ENCODE measurements around the gene MALT1. TPM values are rescaled to one million over a fixed set of nuclear protein-coding genes. Genes with fewer than 3 reads are reported as not detected.

MALT1 gene
- total RNA-seq, 1 experiment from 2014 or later, result 34.0 TPM

DNA sequence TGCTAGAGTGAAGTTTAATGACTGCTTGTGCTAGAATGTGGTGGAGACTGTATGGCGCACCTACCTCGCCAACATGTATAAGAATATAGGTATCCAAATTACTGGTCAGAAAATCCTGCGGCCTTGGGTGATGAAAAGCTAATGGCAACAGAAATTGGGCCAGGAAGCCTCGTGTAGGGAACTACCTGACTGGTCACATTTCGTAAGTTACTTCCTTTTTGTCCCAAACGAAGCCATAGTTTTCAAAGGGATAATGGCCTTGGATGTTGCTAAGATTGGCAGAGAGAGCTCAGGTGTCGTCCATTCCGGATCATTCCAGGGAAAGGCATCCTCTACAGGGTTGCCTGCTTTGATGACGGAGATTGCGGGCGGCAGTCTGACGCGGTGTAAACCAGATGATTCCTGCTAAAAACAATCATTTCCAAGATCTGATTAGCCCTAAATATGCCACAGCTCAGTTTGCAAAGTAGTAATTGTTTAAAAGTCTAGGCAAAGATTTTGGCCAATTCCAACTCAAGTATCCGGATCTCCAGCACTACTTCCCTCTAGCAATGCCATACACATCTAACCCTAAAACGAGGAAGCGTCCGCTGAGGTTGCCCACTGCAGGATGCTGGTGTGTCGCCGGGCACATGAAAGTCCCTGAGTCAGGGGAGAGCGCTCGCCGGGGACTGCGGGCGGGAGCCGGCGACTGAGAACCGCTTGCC, 708 bp upstream of the MALT1 start:
- in situ Hi-C loops (cut with HindIII; ENCODE audit: low pct_unique_long_range_greater_than_20kb, low sequenced_read_pairs) (no loop called here), intact Hi-C loops (cut with micrococcal nuclease; ENCODE audit: unreplicated experiment) (loop anchor here (5.0 kb wide), 1 partner anchor 143 kb away; no protein-coding TSS in a partner anchor)
- Histone ChIP-seq H3K9me3 (ENCODE audit: control insufficient read depth, insufficient read depth, low read depth, low read length) (no peaks in the 10 kb centered on the region), H3K27me3 (ENCODE audit: control insufficient read depth, insufficient read depth, low read length) (no peaks in the 10 kb centered on the region), H3K27ac (ENCODE audit: low read length) (peak overlapping the region; percentile 85), H3K4me1 (ENCODE audit: control insufficient read depth, insufficient read depth, low read length) (peaks cover 27% of the 10 kb centered on the region), H3K4me3 (ENCODE audit: low read depth in 2 of 2, low read length in 2 of 2) (peak overlapping the region; percentile 59 to 80), H3K36me3 (ENCODE audit: control insufficient read depth, insufficient read depth, low read length) (no peaks in the 10 kb centered on the region; the same call in 1 of the 2 replicates)
- POLR2A ChIA-PET, result no interaction called here
- DNase-seq (ENCODE audit: low read depth, low spot score), result peak; percentile 32
- CTCF ChIA-PET, result interaction anchor here (1.9 kb wide), 1 partner anchor 94 kb away, joined by 5 read pairs; no protein-coding TSS in a partner anchor
- BruUV-seq (replicated peaks), result TSS peak; percentile 96
- ATAC-seq, result peak; percentile 67
- TF ChIP-seq TCF7L2 (IDR thresholded peaks at IDR 0.05; ENCODE audit: low read depth, low read length), result peak; percentile 57; the same call in 1 of the 2 replicates
- TF ChIP-seq, protein P1, sequence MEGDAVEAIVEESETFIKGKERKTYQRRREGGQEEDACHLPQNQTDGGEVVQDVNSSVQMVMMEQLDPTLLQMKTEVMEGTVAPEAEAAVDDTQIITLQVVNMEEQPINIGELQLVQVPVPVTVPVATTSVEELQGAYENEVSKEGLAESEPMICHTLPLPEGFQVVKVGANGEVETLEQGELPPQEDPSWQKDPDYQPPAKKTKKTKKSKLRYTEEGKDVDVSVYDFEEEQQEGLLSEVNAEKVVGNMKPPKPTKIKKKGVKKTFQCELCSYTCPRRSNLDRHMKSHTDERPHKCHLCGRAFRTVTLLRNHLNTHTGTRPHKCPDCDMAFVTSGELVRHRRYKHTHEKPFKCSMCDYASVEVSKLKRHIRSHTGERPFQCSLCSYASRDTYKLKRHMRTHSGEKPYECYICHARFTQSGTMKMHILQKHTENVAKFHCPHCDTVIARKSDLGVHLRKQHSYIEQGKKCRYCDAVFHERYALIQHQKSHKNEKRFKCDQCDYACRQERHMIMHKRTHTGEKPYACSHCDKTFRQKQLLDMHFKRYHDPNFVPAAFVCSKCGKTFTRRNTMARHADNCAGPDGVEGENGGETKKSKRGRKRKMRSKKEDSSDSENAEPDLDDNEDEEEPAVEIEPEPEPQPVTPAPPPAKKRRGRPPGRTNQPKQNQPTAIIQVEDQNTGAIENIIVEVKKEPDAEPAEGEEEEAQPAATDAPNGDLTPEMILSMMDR (IDR thresholded peaks at IDR 0.05), result no peak

DNA sequence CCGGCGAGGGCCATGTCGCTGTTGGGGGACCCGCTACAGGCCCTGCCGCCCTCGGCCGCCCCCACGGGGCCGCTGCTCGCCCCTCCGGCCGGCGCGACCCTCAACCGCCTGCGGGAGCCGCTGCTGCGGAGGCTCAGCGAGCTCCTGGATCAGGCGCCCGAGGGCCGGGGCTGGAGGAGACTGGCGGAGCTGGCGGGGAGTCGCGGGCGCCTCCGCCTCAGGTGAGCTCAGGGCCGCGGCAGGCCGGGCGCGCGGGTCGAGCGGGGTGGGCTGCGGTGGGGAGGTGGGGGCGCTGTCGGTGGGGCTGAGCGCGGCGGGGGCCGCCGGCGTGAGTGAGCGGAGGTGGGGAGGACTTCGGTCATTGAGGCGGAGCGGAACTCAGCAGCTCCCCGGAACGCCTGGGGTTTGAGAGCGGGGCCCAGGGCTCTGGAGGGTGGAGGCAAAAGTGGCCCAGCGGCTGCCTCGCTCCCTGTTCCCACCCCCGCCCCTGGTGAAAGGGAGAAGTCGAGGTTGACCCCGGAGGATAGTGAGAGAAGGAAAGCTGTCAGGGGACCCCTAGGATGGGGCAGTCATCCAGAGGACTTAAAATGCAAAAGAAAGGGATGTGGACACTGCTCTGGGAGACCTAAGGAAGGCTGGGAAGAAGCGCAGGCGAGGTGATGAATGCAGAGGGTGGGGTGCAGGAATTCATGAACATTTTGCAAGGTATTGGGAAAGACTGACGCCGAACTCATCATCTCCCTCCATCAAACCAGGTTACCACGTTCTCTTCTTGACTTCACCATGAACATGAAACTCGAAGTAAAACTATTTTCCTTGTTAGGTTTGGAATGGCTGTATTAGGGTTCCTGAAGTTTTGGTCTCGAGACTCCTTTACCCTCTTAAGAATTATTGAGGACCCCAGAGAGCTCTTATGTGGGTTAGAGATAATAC, 633 bp downstream of the MALT1 start:
- no peak for DNase-seq (ENCODE audit: low read depth, low spot score)
- in situ Hi-C loops (cut with HindIII; ENCODE audit: low pct_unique_long_range_greater_than_20kb, low sequenced_read_pairs) (no loop called here), intact Hi-C loops (cut with micrococcal nuclease; ENCODE audit: unreplicated experiment) (loop anchor here (5.0 kb wide), 1 partner anchor 145 kb away; no protein-coding TSS in a partner anchor)
- peak overlapping the region; percentile 59 to 74 for H3K4me3 ChIP-seq (ENCODE audit: low read depth in 2 of 2, low read length in 2 of 2)
- CTCF ChIA-PET, result interaction anchor here (0.7 to 1.9 kb wide), 3 partner anchors 62 to 140 kb away, joined by 3 to 5 read pairs (median 5); no protein-coding TSS in a partner anchor
- H3K36me3 ChIP-seq (ENCODE audit: control insufficient read depth, insufficient read depth, low read length), result no peaks in the 10 kb centered on the region; the same call in 1 of the 2 replicates
- no peaks in the 10 kb centered on the region for H3K9me3 ChIP-seq (ENCODE audit: control insufficient read depth, insufficient read depth, low read depth, low read length)
- H3K27ac ChIP-seq (ENCODE audit: low read length), result peak overlapping the region; percentile 20
- TF ChIP-seq, protein P2, sequence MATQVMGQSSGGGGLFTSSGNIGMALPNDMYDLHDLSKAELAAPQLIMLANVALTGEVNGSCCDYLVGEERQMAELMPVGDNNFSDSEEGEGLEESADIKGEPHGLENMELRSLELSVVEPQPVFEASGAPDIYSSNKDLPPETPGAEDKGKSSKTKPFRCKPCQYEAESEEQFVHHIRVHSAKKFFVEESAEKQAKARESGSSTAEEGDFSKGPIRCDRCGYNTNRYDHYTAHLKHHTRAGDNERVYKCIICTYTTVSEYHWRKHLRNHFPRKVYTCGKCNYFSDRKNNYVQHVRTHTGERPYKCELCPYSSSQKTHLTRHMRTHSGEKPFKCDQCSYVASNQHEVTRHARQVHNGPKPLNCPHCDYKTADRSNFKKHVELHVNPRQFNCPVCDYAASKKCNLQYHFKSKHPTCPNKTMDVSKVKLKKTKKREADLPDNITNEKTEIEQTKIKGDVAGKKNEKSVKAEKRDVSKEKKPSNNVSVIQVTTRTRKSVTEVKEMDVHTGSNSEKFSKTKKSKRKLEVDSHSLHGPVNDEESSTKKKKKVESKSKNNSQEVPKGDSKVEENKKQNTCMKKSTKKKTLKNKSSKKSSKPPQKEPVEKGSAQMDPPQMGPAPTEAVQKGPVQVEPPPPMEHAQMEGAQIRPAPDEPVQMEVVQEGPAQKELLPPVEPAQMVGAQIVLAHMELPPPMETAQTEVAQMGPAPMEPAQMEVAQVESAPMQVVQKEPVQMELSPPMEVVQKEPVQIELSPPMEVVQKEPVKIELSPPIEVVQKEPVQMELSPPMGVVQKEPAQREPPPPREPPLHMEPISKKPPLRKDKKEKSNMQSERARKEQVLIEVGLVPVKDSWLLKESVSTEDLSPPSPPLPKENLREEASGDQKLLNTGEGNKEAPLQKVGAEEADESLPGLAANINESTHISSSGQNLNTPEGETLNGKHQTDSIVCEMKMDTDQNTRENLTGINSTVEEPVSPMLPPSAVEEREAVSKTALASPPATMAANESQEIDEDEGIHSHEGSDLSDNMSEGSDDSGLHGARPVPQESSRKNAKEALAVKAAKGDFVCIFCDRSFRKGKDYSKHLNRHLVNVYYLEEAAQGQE (IDR thresholded peaks at IDR 0.05; ENCODE audit: insufficient read depth in 1 of 2, low read depth in 2 of 2, low read length in 1 of 2), result no peak
- TF ChIP-seq, protein P1 (IDR thresholded peaks at IDR 0.05), result no peak
- no peak; the same call in 1 of the 2 replicates for TF ChIP-seq SIN3A (IDR thresholded peaks at IDR 0.05; ENCODE audit: borderline replicate concordance, insufficient read depth, low read depth, low read length)
- no peak for TF ChIP-seq POLR2AphosphoS5 (IDR thresholded peaks at IDR 0.05; ENCODE audit: low read depth, low read length)
- no peak for TF ChIP-seq TCF7L2 (IDR thresholded peaks at IDR 0.05; ENCODE audit: low read depth, low read length)
- H3K27me3 ChIP-seq (ENCODE audit: control insufficient read depth, insufficient read depth, low read length), result no peaks in the 10 kb centered on the region
- ATAC-seq, result peak; percentile 42
- H3K4me1 ChIP-seq (ENCODE audit: control insufficient read depth, insufficient read depth, low read length), result peaks cover 27% of the 10 kb centered on the region
- no TSS peak for BruUV-seq (replicated peaks)
- POLR2A ChIA-PET, result no interaction called here
